Activated B cell treated with CpG ODN at 0.5 μM for 24 hours (primary cell): ENCODE results near the gene ZC3H18. TPM values are rescaled to one million over a fixed set of nuclear protein-coding genes. Genes with fewer than 3 reads are reported as not detected.

Source experiments
- ATAC-seq: fragments of 200-7000 bp; cut with Tn5 transposase; one replicate; pipeline ENCODE4 v1.10.0; 2021; ENCODE audit warnings: low read depth, mild to moderate bottlenecking, moderate library complexity
- CTCF ChIA-PET: fragments of 350-600 bp; sonication (Branson Sonifier 250); formaldehyde crosslinking; loops from one replicate; lab custom pipeline; 2021; ENCODE audit warnings: antibody characterized with exemption; lab: Charles Lee
- POLR2A ChIA-PET: fragments of 350-600 bp; sonication (Branson Sonifier 250); formaldehyde crosslinking; loops from one replicate; lab custom pipeline; 2021; ENCODE audit warnings: antibody characterized with exemption; lab: Charles Lee
- DNase-seq: peaks from one replicate; pipeline ENCODE4 v3.0.0; 2022
- H3K27ac Mint-ChIP-seq: one replicate; pipeline ENCODE4 v1.8.0; 2020; ENCODE audit warnings: mixed read lengths
- H3K27me3 Mint-ChIP-seq: one replicate; pipeline ENCODE4 v1.8.0; 2021; ENCODE audit warnings: mixed read lengths
- H3K36me3 Mint-ChIP-seq: one replicate; pipeline ENCODE4 v1.8.0; 2021; ENCODE audit warnings: low read depth, mixed read lengths
- H3K4me1 Mint-ChIP-seq: one replicate; pipeline ENCODE4 v1.8.0; 2021; ENCODE audit warnings: mixed read lengths
- H3K4me3 Mint-ChIP-seq: one replicate; pipeline ENCODE4 v1.8.0; 2020; ENCODE audit warnings: mild to moderate bottlenecking, mixed read lengths
- H3K9me3 Mint-ChIP-seq: one replicate; pipeline ENCODE4 v1.8.0; 2020; ENCODE audit warnings: mixed read lengths
- intact Hi-C: fragments of 100-400 bp; cut with micrococcal nuclease; formaldehyde crosslinking; loops from one replicate; pipeline ENCODE4 v1.15.1; 2024
- total RNA-seq: library from RNA; stranded (reverse); gene quantifications from 2 replicates; pipeline ENCODE4 v1.2.3, GENCODE V29; 2022
- TF ChIP-seq, protein P1 (sequence below): fragments of 200-600 bp; IDR thresholded peaks from one replicate; pipeline ENCODE4 v1.8.0; 2022; ENCODE audit warnings: antibody characterized with exemption, mild to moderate bottlenecking

ZC3H18 gene
- total RNA-seq, 1 donor from 2014 or later, result 74.2 TPM

GRCh38 chr16:88585927-88586581, 15.9 kb downstream of the ZC3H18 start:
- H3K36me3 Mint-ChIP-seq, result peaks cover 71% of the 10 kb centered on the region
- H3K4me1 Mint-ChIP-seq, result peaks cover 8% of the 10 kb centered on the region
- TF ChIP-seq, protein P1, sequence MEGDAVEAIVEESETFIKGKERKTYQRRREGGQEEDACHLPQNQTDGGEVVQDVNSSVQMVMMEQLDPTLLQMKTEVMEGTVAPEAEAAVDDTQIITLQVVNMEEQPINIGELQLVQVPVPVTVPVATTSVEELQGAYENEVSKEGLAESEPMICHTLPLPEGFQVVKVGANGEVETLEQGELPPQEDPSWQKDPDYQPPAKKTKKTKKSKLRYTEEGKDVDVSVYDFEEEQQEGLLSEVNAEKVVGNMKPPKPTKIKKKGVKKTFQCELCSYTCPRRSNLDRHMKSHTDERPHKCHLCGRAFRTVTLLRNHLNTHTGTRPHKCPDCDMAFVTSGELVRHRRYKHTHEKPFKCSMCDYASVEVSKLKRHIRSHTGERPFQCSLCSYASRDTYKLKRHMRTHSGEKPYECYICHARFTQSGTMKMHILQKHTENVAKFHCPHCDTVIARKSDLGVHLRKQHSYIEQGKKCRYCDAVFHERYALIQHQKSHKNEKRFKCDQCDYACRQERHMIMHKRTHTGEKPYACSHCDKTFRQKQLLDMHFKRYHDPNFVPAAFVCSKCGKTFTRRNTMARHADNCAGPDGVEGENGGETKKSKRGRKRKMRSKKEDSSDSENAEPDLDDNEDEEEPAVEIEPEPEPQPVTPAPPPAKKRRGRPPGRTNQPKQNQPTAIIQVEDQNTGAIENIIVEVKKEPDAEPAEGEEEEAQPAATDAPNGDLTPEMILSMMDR, result no peak

GRCh38 chr16:88588148-88588547, 17.9 kb downstream of the ZC3H18 start:
- no peak for DNase-seq
- CTCF ChIA-PET, result no interaction called here
- peaks cover 64% of the 10 kb centered on the region for H3K36me3 Mint-ChIP-seq

More at GRCh38 chr16:88585927-88586581, 15.9 kb downstream of the ZC3H18 start:
- intact Hi-C loops, result no loop called here
- DNase-seq (no peak), ATAC-seq (no peak)
- CTCF ChIA-PET, result no interaction called here
- POLR2A ChIA-PET, result interaction anchor here (1.1 kb wide), 1 partner anchor 16 kb away, joined by 3 read pairs; the partner anchor contains the start of gene ZC3H18
- Mint-ChIP-seq H3K27ac (no peak overlapping the region), H3K27me3 (no peaks in the 10 kb centered on the region), H3K4me3 (no peak overlapping the region), H3K9me3 (no peaks in the 10 kb centered on the region)

DNA sequence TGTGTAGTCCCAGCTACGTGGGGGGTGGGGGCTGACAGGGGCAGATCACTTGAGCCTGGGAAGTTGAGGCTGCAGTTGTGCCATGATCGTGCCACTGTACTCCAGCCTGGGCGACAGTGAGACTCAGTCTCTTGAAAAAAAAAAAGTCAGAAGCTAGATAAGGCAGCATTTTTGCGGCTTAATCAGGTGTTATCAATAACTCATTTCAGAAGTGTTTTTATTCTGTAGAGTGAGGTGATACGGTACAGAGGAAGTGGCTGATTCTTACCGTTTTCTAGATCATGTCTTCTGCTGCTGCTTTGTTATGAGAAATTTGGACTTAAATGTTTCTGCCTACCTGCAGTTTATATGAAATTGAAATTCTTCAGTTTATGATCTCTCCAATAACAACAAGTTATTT, 18.6 kb downstream of the ZC3H18 start:
- DNase-seq, result no peak
- H3K4me1 Mint-ChIP-seq, result peaks cover 16% of the 10 kb centered on the region
- H3K27me3 Mint-ChIP-seq, result no peaks in the 10 kb centered on the region
- no peak for ATAC-seq
- peaks cover 65% of the 10 kb centered on the region for H3K36me3 Mint-ChIP-seq
- POLR2A ChIA-PET, result no interaction called here
- TF ChIP-seq, protein P1, result no peak
- H3K9me3 Mint-ChIP-seq, result no peaks in the 10 kb centered on the region
- CTCF ChIA-PET, result no interaction called here
- intact Hi-C loops, result no loop called here
- H3K4me3 Mint-ChIP-seq, result no peak overlapping the region
- no peak overlapping the region for H3K27ac Mint-ChIP-seq

More at GRCh38 chr16:88588148-88588547, 17.9 kb downstream of the ZC3H18 start:
- Mint-ChIP-seq H3K4me1 (peaks cover 16% of the 10 kb centered on the region), H3K27me3 (no peaks in the 10 kb centered on the region), H3K4me3 (no peak overlapping the region), H3K9me3 (no peaks in the 10 kb centered on the region), H3K27ac (no peak overlapping the region)
- POLR2A ChIA-PET, result no interaction called here
- intact Hi-C loops, result no loop called here
- no peak for ATAC-seq
- TF ChIP-seq, protein P1, result no peak

DNA sequence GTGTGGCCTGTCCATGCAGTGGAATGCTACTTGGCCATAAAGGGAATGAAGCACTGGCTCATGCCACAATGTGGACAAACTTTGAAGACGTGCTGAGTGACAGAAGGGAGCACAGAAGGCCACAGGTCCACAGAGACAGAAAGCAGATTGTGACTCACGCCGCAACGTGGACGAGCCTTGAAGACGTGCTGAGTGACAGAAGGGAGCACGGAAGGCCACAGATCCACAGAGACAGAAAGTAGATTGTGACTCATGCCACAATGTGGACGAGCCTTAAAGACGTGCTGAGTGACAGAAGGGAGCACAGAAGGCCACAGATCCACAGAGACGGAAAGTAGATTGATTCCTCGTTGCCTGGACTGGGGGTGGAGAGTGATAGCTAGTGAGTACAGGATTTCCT, 19.2 kb downstream of the ZC3H18 start:
- ATAC-seq (no peak), DNase-seq (no peak)
- no peaks in the 10 kb centered on the region for H3K9me3 Mint-ChIP-seq
- peaks cover 67% of the 10 kb centered on the region for H3K36me3 Mint-ChIP-seq
- H3K4me1 Mint-ChIP-seq, result peaks cover 15% of the 10 kb centered on the region
- no peaks in the 10 kb centered on the region for H3K27me3 Mint-ChIP-seq
- no peak overlapping the region for H3K4me3 Mint-ChIP-seq
- H3K27ac Mint-ChIP-seq, result peak overlapping the region; percentile 38
- ChIA-PET CTCF (no interaction called here), POLR2A (interaction anchor here (0.6 kb wide), 1 partner anchor 1114 kb away, joined by 13 read pairs; no protein-coding TSS in a partner anchor)
- TF ChIP-seq, protein P1, result no peak
- intact Hi-C loops, result no loop called here

DNA sequence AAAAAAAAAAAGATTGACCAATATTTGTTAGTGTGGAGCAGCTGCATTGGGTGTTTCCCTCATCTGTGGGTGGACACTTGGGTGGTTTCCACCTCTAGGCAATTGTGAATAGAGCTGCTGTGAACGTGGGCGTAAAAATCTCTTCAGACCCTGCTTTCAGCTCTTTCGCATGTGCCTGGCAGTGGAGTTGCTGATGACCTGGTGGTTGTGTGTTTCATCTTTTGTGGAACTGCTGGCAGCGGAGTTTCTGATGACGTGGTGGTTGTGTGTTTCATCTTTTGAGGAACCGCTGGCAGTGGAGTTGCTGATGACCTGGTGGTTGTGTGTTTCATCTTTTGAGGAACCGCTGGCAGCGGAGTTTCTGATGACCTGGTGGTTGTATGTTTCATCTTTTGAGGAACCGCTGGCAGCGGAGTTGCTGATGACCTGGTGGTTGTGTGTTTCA, 21.4 kb downstream of the ZC3H18 start:
- Mint-ChIP-seq H3K9me3 (no peaks in the 10 kb centered on the region), H3K27ac (peak overlapping the region; percentile 51), H3K4me3 (no peak overlapping the region), H3K36me3 (peaks cover 66% of the 10 kb centered on the region), H3K4me1 (peaks cover 8% of the 10 kb centered on the region), H3K27me3 (no peaks in the 10 kb centered on the region)
- POLR2A ChIA-PET, result interaction anchor here (0.7 to 1.0 kb wide), 3 partner anchors 16 to 896 kb away, joined by 3 to 5 read pairs (median 4); no protein-coding TSS in a partner anchor
- DNase-seq (no peak), ATAC-seq (peak; percentile 64)
- CTCF ChIA-PET, result no interaction called here
- intact Hi-C loops, result no loop called here
- TF ChIP-seq, protein P1, result no peak
